GM06990 (cell line): ENCODE measurements around the gene OVOL2.

ENCODE experiments used
- DNase-seq: peaks from one replicate; pipeline ENCODE4 v3.0.0-alpha.2; 2011; ENCODE audit not compliant: insufficient read length; ENCODE audit errors: extremely low read depth
- H3K27me3 ChIP-seq: replicated peaks from 2 replicates; pipeline ENCODE4 v1.6.0; 2011; ENCODE audit warnings: low read length; ENCODE audit not compliant: control insufficient read depth, insufficient read depth
- H3K36me3 ChIP-seq: 2 replicates; pipeline ENCODE4 v1.5.1; 2011; ENCODE audit warnings: low read length; ENCODE audit not compliant: control insufficient read depth, insufficient read depth
- H3K4me3 ChIP-seq: replicated peaks from 2 replicates; pipeline ENCODE4 v1.5.1; 2011; ENCODE audit warnings: low read depth, mild to moderate bottlenecking, control low read depth, low read length
- TF ChIP-seq, protein P1 (sequence below): IDR thresholded peaks from 2 replicates; pipeline ENCODE4 v1.5.1; 2011; ENCODE audit warnings: low read length, control low read depth, mild to moderate bottlenecking, inconsistent platforms; ENCODE audit not compliant: insufficient read depth, poor library complexity, severe bottlenecking

OVOL2 gene

GRCh38 chr20:17985388-17986018 lies 72.2 kb downstream of the OVOL2 start:
- H3K4me3 ChIP-seq, result no peak overlapping the region
- H3K36me3 ChIP-seq, result peaks cover 3% of the 10 kb centered on the region
- TF ChIP-seq, protein P1, sequence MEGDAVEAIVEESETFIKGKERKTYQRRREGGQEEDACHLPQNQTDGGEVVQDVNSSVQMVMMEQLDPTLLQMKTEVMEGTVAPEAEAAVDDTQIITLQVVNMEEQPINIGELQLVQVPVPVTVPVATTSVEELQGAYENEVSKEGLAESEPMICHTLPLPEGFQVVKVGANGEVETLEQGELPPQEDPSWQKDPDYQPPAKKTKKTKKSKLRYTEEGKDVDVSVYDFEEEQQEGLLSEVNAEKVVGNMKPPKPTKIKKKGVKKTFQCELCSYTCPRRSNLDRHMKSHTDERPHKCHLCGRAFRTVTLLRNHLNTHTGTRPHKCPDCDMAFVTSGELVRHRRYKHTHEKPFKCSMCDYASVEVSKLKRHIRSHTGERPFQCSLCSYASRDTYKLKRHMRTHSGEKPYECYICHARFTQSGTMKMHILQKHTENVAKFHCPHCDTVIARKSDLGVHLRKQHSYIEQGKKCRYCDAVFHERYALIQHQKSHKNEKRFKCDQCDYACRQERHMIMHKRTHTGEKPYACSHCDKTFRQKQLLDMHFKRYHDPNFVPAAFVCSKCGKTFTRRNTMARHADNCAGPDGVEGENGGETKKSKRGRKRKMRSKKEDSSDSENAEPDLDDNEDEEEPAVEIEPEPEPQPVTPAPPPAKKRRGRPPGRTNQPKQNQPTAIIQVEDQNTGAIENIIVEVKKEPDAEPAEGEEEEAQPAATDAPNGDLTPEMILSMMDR, result no peak
- no peak for DNase-seq
- H3K27me3 ChIP-seq, result no peaks in the 10 kb centered on the region

DNA sequence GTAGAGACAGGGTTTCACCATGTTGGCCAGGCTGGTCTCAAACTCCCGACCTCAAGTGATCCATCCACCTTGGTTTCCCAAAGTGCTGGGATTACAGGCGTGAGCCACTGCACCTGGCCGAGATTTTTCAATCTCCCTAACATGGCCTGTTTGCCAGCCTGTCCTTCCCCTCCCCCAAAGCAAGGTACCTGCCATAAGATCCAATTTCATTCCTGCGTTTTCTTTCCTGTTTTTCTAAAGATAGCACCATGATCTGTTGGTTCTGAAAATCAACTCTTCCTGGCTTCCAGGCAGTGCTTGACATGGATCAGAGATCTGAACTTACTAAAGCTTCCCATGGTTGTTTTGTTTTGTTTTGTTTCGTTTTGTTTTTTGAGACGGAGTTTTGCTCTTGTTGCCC lies 81.4 kb downstream of the OVOL2 start:
- no peak for DNase-seq
- Histone ChIP-seq H3K27me3 (no peaks in the 10 kb centered on the region), H3K36me3 (peaks cover 2% of the 10 kb centered on the region), H3K4me3 (no peak overlapping the region)
- TF ChIP-seq, protein P1, result no peak
